CD8-positive, alpha-beta memory T cell (primary cell): ENCODE results near the gene RPS6KA2. TPM values are rescaled to one million over a fixed set of nuclear protein-coding genes. Genes with fewer than 3 reads are reported as not detected.

ENCODE experiments used
- CTCF ChIA-PET: fragments of 350-600 bp; sonication (Branson Sonifier 250); formaldehyde crosslinking; loops from one replicate; lab custom pipeline; 2021; ENCODE audit warnings: antibody characterized with exemption; lab: Charles Lee
- POLR2A ChIA-PET: fragments of 350-600 bp; sonication (Branson Sonifier 250); formaldehyde crosslinking; loops from one replicate; lab custom pipeline; 2021; ENCODE audit warnings: antibody characterized with exemption; lab: Charles Lee
- DNase-seq, 5 donors: peaks; one replicate each; pipeline versions ENCODE4 v3.0.0 to v3.0.0-alpha.2; 2020 to 2022; ENCODE audit warnings: mixed read lengths in 1 of 5
- H3K27ac ChIP-seq: one replicate; pipeline ENCODE4 v1.7.0; 2013; ENCODE audit warnings: low read depth, mild to moderate bottlenecking, low read length, moderate library complexity
- H3K27me3 ChIP-seq: 2 replicates; pipeline ENCODE4 v1.7.0; 2013; ENCODE audit warnings: low read length, mild to moderate bottlenecking; ENCODE audit not compliant: insufficient read depth, poor library complexity, severe bottlenecking
- H3K36me3 ChIP-seq: 2 replicates; pipeline ENCODE4 v1.7.0; 2013; ENCODE audit warnings: mild to moderate bottlenecking, low read length, moderate library complexity; ENCODE audit not compliant: insufficient read depth
- H3K4me1 ChIP-seq: 2 replicates; pipeline ENCODE4 v1.7.0; 2013; ENCODE audit warnings: mild to moderate bottlenecking, low read length, moderate library complexity; ENCODE audit not compliant: insufficient read depth
- H3K4me3 ChIP-seq: 2 replicates; pipeline ENCODE4 v1.7.0; 2013; ENCODE audit warnings: mild to moderate bottlenecking, low read length
- H3K9me3 ChIP-seq: 2 replicates; pipeline ENCODE4 v1.7.0; 2013; ENCODE audit warnings: mild to moderate bottlenecking, low read length
- H3K27ac Mint-ChIP-seq, 8 donors: one replicate each; pipeline ENCODE4 v1.8.0; 2020 to 2021; ENCODE audit warnings: mixed read lengths in 8 of 8, mild to moderate bottlenecking in 6 of 8, inconsistent platforms in 3 of 8, moderate library complexity in 3 of 8
- H3K27me3 Mint-ChIP-seq, 2 donors: one replicate each; pipeline ENCODE4 v1.8.0; 2020 to 2021; ENCODE audit warnings: mixed read lengths in 2 of 2, mild to moderate bottlenecking in 1 of 2, moderate library complexity in 1 of 2
- H3K36me3 Mint-ChIP-seq, 3 donors: one replicate each; pipeline ENCODE4 v1.8.0; 2020 to 2021; ENCODE audit warnings: mixed read lengths in 3 of 3, inconsistent platforms in 1 of 3, mild to moderate bottlenecking in 1 of 3
- H3K4me1 Mint-ChIP-seq, 3 donors: one replicate each; pipeline ENCODE4 v1.8.0; 2020 to 2021; ENCODE audit warnings: mixed read lengths in 3 of 3, inconsistent platforms in 1 of 3, mild to moderate bottlenecking in 1 of 3
- H3K4me3 Mint-ChIP-seq, 7 donors: one replicate each; pipeline ENCODE4 v1.8.0; 2020 to 2021; ENCODE audit warnings: mixed read lengths in 7 of 7, mild to moderate bottlenecking in 6 of 7, moderate library complexity in 4 of 7, inconsistent platforms in 2 of 7
- H3K9me3 Mint-ChIP-seq, 5 donors: one replicate each; pipeline ENCODE4 v1.8.0; 2020 to 2022; ENCODE audit warnings: mixed read lengths in 5 of 5, mild to moderate bottlenecking in 3 of 5, moderate library complexity in 2 of 5, inconsistent platforms in 1 of 5
- polyA plus RNA-seq: library from polyadenylated mRNA; unstranded; fragments of 300-500 nt; fragmentation: Illumina TruSeq; gene quantifications from one replicate; pipeline ENCODE4 v1.2.3, GENCODE V29; 2021
- total RNA-seq, 2 experiments: library from RNA; stranded (reverse); gene quantifications; one replicate each; pipeline ENCODE4 v1.2.3, GENCODE V29; 2021

RPS6KA2 gene
- total and polyA plus RNA-seq, 3 experiments from 2014 or later, result 3.6 to 4.7 (median 4.6) TPM

- Histone ChIP-seq H3K36me3 (no peaks in the 10 kb centered on the region), H3K9me3 (no peaks in the 10 kb centered on the region), H3K4me3 (no peak overlapping the region), H3K27ac (no peak overlapping the region), H3K27me3 (no peaks in the 10 kb centered on the region), H3K4me1 (peaks cover 16% of the 10 kb centered on the region)
- peak overlapping the region in 5 of 7 donors; percentile 45 to 70 (median 55) for H3K4me3 Mint-ChIP-seq
- POLR2A ChIA-PET, result interaction anchor here (0.9 to 1.0 kb wide), 3 partner anchors 16 to 24 kb away, joined by 3 read pairs; no protein-coding TSS in a partner anchor
- DNase-seq, result peak; percentile 37 to 79 (median 48)
- CTCF ChIA-PET, result interaction anchor here (0.7 to 2.7 kb wide), 23 partner anchors 9 to 554 kb away, joined by 3 to 11 read pairs (median 4); no protein-coding TSS in a partner anchor
- H3K4me1 Mint-ChIP-seq, result peaks cover 26 to 43% (median 32%) of the 10 kb centered on the region in 3 donors
- peaks cover 0 to 4% of the 10 kb centered on the region in 2 donors for H3K27me3 Mint-ChIP-seq
- H3K36me3 Mint-ChIP-seq, result no peaks in the 10 kb centered on the region
- peak overlapping the region; percentile 2 to 90 (median 76) for H3K27ac Mint-ChIP-seq
- H3K9me3 Mint-ChIP-seq, result no peaks in the 10 kb centered on the region
These were observed 191.5 kb downstream of the RPS6KA2 start for GRCh38 chr6:166435574-166435973.

GRCh38 chr6:166434336-166434735, 192.7 kb downstream of the RPS6KA2 start:
- Mint-ChIP-seq H3K36me3 (no peaks in the 10 kb centered on the region), H3K9me3 (no peaks in the 10 kb centered on the region), H3K4me3 (no peak overlapping the region), H3K27ac (peak overlapping the region in 1 of 8 donors; percentile 47), H3K27me3 (no peaks in the 10 kb centered on the region), H3K4me1 (peaks cover 19 to 34% (median 22%) of the 10 kb centered on the region in 3 donors)
- no peak for DNase-seq
- POLR2A ChIA-PET, result no interaction called here
- Histone ChIP-seq H3K4me3 (no peak overlapping the region), H3K36me3 (no peaks in the 10 kb centered on the region), H3K27me3 (no peaks in the 10 kb centered on the region), H3K27ac (no peak overlapping the region), H3K9me3 (no peaks in the 10 kb centered on the region), H3K4me1 (peaks cover 16% of the 10 kb centered on the region)
- CTCF ChIA-PET, result interaction anchor here (1.4 to 2.7 kb wide), 4 partner anchors 54 to 120 kb away, joined by 3 to 8 read pairs (median 8); no protein-coding TSS in a partner anchor

GRCh38 chr6:166433096-166433495, 194.0 kb downstream of the RPS6KA2 start:
- H3K4me3 Mint-ChIP-seq, result no peak overlapping the region
- ChIA-PET POLR2A (no interaction called here), CTCF (interaction anchor here (1.4 to 2.0 kb wide), 2 partner anchors 33 to 83 kb away, joined by 3 to 7 read pairs; no protein-coding TSS in a partner anchor)
- no peak overlapping the region for H3K27ac Mint-ChIP-seq
- H3K27me3 Mint-ChIP-seq, result no peaks in the 10 kb centered on the region
- peaks cover 16% of the 10 kb centered on the region for H3K4me1 ChIP-seq
- H3K36me3 ChIP-seq, result no peaks in the 10 kb centered on the region
- H3K9me3 ChIP-seq, result no peaks in the 10 kb centered on the region
- peaks cover 0 to 4% (median 0%) of the 10 kb centered on the region in 3 donors for H3K36me3 Mint-ChIP-seq
- no peak for DNase-seq
- no peak overlapping the region for H3K27ac ChIP-seq
- H3K9me3 Mint-ChIP-seq, result peaks cover 0 to 3% (median 2%) of the 10 kb centered on the region in 5 donors
- H3K27me3 ChIP-seq, result no peaks in the 10 kb centered on the region
- peaks cover 16 to 27% (median 18%) of the 10 kb centered on the region in 3 donors for H3K4me1 Mint-ChIP-seq
- no peak overlapping the region for H3K4me3 ChIP-seq

- Mint-ChIP-seq H3K4me3 (no peak overlapping the region), H3K36me3 (peaks cover 0 to 4% (median 0%) of the 10 kb centered on the region in 3 donors), H3K27me3 (no peaks in the 10 kb centered on the region), H3K9me3 (peaks cover 0 to 3% (median 2%) of the 10 kb centered on the region in 5 donors), H3K4me1 (peaks cover 0 to 6% (median 1%) of the 10 kb centered on the region in 3 donors), H3K27ac (no peak overlapping the region)
- H3K36me3 ChIP-seq, result no peaks in the 10 kb centered on the region
- H3K27me3 ChIP-seq, result no peaks in the 10 kb centered on the region
- POLR2A ChIA-PET, result no interaction called here
- CTCF ChIA-PET, result no interaction called here
- no peak overlapping the region for H3K4me3 ChIP-seq
- no peak overlapping the region for H3K27ac ChIP-seq
- no peaks in the 10 kb centered on the region for H3K9me3 ChIP-seq
- no peak for DNase-seq
- peaks cover 1% of the 10 kb centered on the region for H3K4me1 ChIP-seq
These were observed 196.8 kb downstream of the RPS6KA2 start for GRCh38 chr6:166430269-166430668.

GRCh38 chr6:166424431-166424830, 202.6 kb downstream of the RPS6KA2 start:
- Histone ChIP-seq H3K27me3 (no peaks in the 10 kb centered on the region), H3K9me3 (no peaks in the 10 kb centered on the region), H3K36me3 (no peaks in the 10 kb centered on the region), H3K4me1 (peaks cover 21% of the 10 kb centered on the region), H3K4me3 (no peak overlapping the region), H3K27ac (no peak overlapping the region)
- Mint-ChIP-seq H3K27ac (peak overlapping the region in 3 of 8 donors; percentile 32 to 61 (median 60)), H3K27me3 (no peaks in the 10 kb centered on the region), H3K4me3 (no peak overlapping the region), H3K4me1 (peaks cover 22 to 32% (median 27%) of the 10 kb centered on the region in 3 donors), H3K9me3 (peaks cover 0 to 3% (median 2%) of the 10 kb centered on the region in 5 donors), H3K36me3 (peaks cover under 1 to 4% (median 2%) of the 10 kb centered on the region in 3 donors)
- POLR2A ChIA-PET, result interaction anchor here (0.6 kb wide), 1 partner anchor 50 kb away, joined by 3 read pairs; no protein-coding TSS in a partner anchor
- peak in 1 of 5 donors; percentile 16 for DNase-seq
- CTCF ChIA-PET, result interaction anchor here (0.8 to 2.1 kb wide), 4 partner anchors 9 to 43 kb away, joined by 3 to 7 read pairs (median 4); no protein-coding TSS in a partner anchor

- Histone ChIP-seq H3K4me1 (peaks cover 27% of the 10 kb centered on the region), H3K4me3 (no peak overlapping the region), H3K27ac (no peak overlapping the region), H3K36me3 (no peaks in the 10 kb centered on the region), H3K9me3 (no peaks in the 10 kb centered on the region), H3K27me3 (no peaks in the 10 kb centered on the region)
- H3K4me3 Mint-ChIP-seq, result peak overlapping the region in 1 of 7 donors; percentile 18
- H3K9me3 Mint-ChIP-seq, result peaks cover 0 to 3% (median 0%) of the 10 kb centered on the region in 5 donors
- ChIA-PET CTCF (interaction anchor here (0.8 to 2.1 kb wide), 5 partner anchors 8 to 42 kb away, joined by 3 to 7 read pairs (median 4); no protein-coding TSS in a partner anchor), POLR2A (no interaction called here)
- H3K27ac Mint-ChIP-seq, result peak overlapping the region in 1 of 8 donors; percentile 54
- H3K4me1 Mint-ChIP-seq, result peaks cover 29 to 38% (median 33%) of the 10 kb centered on the region in 3 donors
- no peak for DNase-seq
- H3K36me3 Mint-ChIP-seq, result peaks cover 1 to 4% (median 2%) of the 10 kb centered on the region in 3 donors
- no peaks in the 10 kb centered on the region for H3K27me3 Mint-ChIP-seq
These were observed 203.3 kb downstream of the RPS6KA2 start for GRCh38 chr6:166423781-166424180.

GRCh38 chr6:166423051-166423745, 203.9 kb downstream of the RPS6KA2 start:
- Mint-ChIP-seq H3K27ac (peak overlapping the region in 1 of 8 donors; percentile 64), H3K4me1 (peaks cover 35 to 44% (median 39%) of the 10 kb centered on the region in 3 donors), H3K4me3 (peak overlapping the region in 1 of 7 donors; percentile 18), H3K9me3 (no peaks in the 10 kb centered on the region), H3K36me3 (peaks cover 0 to 2% (median 1%) of the 10 kb centered on the region in 3 donors), H3K27me3 (no peaks in the 10 kb centered on the region)
- Histone ChIP-seq H3K27ac (no peak overlapping the region), H3K4me1 (peaks cover 33% of the 10 kb centered on the region), H3K36me3 (no peaks in the 10 kb centered on the region), H3K9me3 (no peaks in the 10 kb centered on the region), H3K4me3 (no peak overlapping the region), H3K27me3 (no peaks in the 10 kb centered on the region)
- CTCF ChIA-PET, result interaction anchor here (1.1 to 2.1 kb wide), 3 partner anchors 12 to 22 kb away, joined by 4 to 7 read pairs (median 4); no protein-coding TSS in a partner anchor
- POLR2A ChIA-PET, result no interaction called here
- peak in 1 of 5 donors; percentile 24 for DNase-seq
